Adrenal gland (tissue), 5 donors: ENCODE data around the gene SLC39A9.

Source experiments
- POLR2A ChIP-seq, 2 donors: fragments of 450-650 bp; IDR thresholded peaks; one replicate each; pipeline ENCODE4 v1.6.1; 2017; ENCODE audit warnings: antibody characterized with exemption in 2 of 2, mild to moderate bottlenecking in 2 of 2, moderate library complexity in 1 of 2
- TF ChIP-seq, protein P1 (sequence below), 6 experiments: fragments of 450-650 bp in 4 of 6; fragments of 200-600 bp in 2 of 6; sonication (generic) in 1 of 6; IDR thresholded peaks; 1 replicate in 5 of 6; 2 replicates in 1 of 6; pipeline versions ENCODE4 v1.5.1 to v1.8.0; 2016 to 2021; ENCODE audit warnings: antibody characterized with exemption in 6 of 6, mild to moderate bottlenecking in 2 of 6, moderate library complexity in 1 of 6
- donor health status: DM: no; HTN: no; CAD: no.

DNA sequence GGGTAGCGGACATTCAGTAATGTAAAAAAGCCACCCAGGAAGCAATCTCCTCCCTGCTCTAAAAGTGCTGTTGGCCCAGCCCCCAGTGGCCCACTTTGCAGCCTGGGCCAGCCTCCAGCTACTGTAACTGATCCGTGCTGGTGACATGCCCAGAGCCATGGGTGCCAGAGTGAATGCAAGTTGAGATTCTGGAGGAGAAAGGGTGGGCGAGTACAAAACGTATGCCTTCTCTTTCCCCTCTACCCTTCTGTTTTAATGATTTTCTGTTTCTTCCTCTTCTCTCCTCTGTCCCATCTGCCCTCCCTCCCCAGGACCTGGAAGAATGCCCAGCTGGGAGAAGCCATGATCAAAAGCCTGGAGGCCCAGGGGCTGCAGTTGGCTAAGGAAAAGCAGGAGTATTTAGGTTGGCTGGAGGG, 102.9 kb downstream of the SLC39A9 start:
- TF ChIP-seq, protein P1, sequence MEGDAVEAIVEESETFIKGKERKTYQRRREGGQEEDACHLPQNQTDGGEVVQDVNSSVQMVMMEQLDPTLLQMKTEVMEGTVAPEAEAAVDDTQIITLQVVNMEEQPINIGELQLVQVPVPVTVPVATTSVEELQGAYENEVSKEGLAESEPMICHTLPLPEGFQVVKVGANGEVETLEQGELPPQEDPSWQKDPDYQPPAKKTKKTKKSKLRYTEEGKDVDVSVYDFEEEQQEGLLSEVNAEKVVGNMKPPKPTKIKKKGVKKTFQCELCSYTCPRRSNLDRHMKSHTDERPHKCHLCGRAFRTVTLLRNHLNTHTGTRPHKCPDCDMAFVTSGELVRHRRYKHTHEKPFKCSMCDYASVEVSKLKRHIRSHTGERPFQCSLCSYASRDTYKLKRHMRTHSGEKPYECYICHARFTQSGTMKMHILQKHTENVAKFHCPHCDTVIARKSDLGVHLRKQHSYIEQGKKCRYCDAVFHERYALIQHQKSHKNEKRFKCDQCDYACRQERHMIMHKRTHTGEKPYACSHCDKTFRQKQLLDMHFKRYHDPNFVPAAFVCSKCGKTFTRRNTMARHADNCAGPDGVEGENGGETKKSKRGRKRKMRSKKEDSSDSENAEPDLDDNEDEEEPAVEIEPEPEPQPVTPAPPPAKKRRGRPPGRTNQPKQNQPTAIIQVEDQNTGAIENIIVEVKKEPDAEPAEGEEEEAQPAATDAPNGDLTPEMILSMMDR (IDR thresholded peaks at IDR 0.05) = no peak
- no peak for TF ChIP-seq POLR2A (IDR thresholded peaks at IDR 0.05)
